Adrenal gland (tissue), 12 donors: Measurements from ENCODE around the gene COASY. TPM values are rescaled to one million over a fixed set of nuclear protein-coding genes. Genes with fewer than 3 reads are reported as not detected.
A peak's percentile ranks its signal among the peaks of the same experiment; 100 is the strongest.

Source experiments
- DNase-seq, 7 donors: peaks; one replicate each; pipeline ENCODE4 v3.0.0-alpha.2; 2019 to 2020
- H3K27ac ChIP-seq, 5 donors: fragments of 200-600 bp; sonication (generic) in 4 of 5; 1 replicate in 3 of 5; 2 replicates in 2 of 5; pipeline versions ENCODE4 v1.5.1 to v1.8.0; 2016 to 2020; ENCODE audit warnings: mild to moderate bottlenecking in 1 of 5
- H3K27me3 ChIP-seq: fragments of 200-600 bp; 2 replicates; pipeline ENCODE4 v1.8.0; 2021
- H3K36me3 ChIP-seq, 2 donors: fragments of 200-600 bp; replicated peaks in 1 of 2; 1 replicate in 1 of 2; 2 replicates in 1 of 2; pipeline versions ENCODE4 v1.5.1 to v1.8.0; 2018 to 2022
- H3K4me1 ChIP-seq, 2 donors: fragments of 200-600 bp; replicated peaks in 1 of 2; 1 replicate in 1 of 2; 2 replicates in 1 of 2; pipeline versions ENCODE4 v1.5.1 to v1.8.0; 2018 to 2021
- H3K4me3 ChIP-seq, 4 donors: fragments of 200-600 bp; sonication (generic) in 3 of 4; one replicate each; pipeline ENCODE4 v1.5.1; 2016 to 2018
- H3K9me3 ChIP-seq, 3 donors: fragments of 200-600 bp; sonication (generic) in 1 of 3; replicated peaks in 1 of 3; 1 replicate in 2 of 3; 2 replicates in 1 of 3; pipeline versions ENCODE4 v1.5.1 to v1.8.0; 2016 to 2021
- CTCF ChIP-seq, 6 experiments: fragments of 450-650 bp in 4 of 6; fragments of 200-600 bp in 2 of 6; sonication (generic) in 1 of 6; IDR thresholded peaks; 1 replicate in 5 of 6; 2 replicates in 1 of 6; pipeline versions ENCODE4 v1.5.1 to v1.8.0; 2016 to 2021; ENCODE audit warnings: antibody characterized with exemption in 6 of 6, mild to moderate bottlenecking in 2 of 6, moderate library complexity in 1 of 6
- POLR2A ChIP-seq, 2 donors: fragments of 450-650 bp; IDR thresholded peaks; one replicate each; pipeline ENCODE4 v1.6.1; 2017; ENCODE audit warnings: antibody characterized with exemption in 2 of 2, mild to moderate bottlenecking in 2 of 2, moderate library complexity in 1 of 2
- WGBS, 4 donors: extraction: QIAGEN DNeasy Blood & Tissue Kit in 2 of 4; methylation state at CpG; one replicate each; pipeline versions ENCODE4 v1.1.5 to v1.1.7; 2013 to 2017; 5-methylcytosine and 5-hydroxymethylcytosine counted together
- intact Hi-C, 2 donors: fragments of 100-400 bp; cut with DNase I; formaldehyde crosslinking; loops; one replicate each; pipeline versions ENCODE4 v1.14.1 to v1.15.0; 2022 to 2023
- polyA plus RNA-seq, 3 donors: library from polyadenylated mRNA; stranded (reverse); fragments of 200-250 nt in 2 of 3; fragments of 350-450 nt in 1 of 3; fragmentation: Illumina TruSeq in 1 of 3; extraction: RNeasy Lipid Tissue Mini Kit (QIAGEN cat#74804) in 1 of 3; gene quantifications; one replicate each; pipeline ENCODE4 v1.2.3, GENCODE V29; 2013 to 2014
- total RNA-seq, 9 donors: library from RNA; depleted of rRNA in 4 of 9; stranded (reverse); fragments of >200 nt in 4 of 9; fragments of 120-200 nt in 1 of 9; fragmentation: NEBNext Ultra II Directional in 1 of 9; extraction: Animal tissue kit (Norgen Biotek cat#: 25700) in 1 of 9; gene quantifications; one replicate each; pipeline versions ENCODE4 v1.1.0 to v1.2.4, GENCODE V29; 2013 to 2023
- donor health status: healthy with polysubstance abuse.
- donor health status: Bipolar disorder and iron deficiency.
- donor health status: DM: yes; HTN: yes; CAD: no.
- donor health status: DM: no; HTN: no; CAD: no.
- donor health status: DM: no; HTN: no; CAD: no.
- donor health status: DM: yes; HTN: yes; CAD: no.

The COASY gene
- total and polyA plus RNA-seq, 12 donors = 46.8 to 192 (median 91.8) TPM

- 82 to 91% (median 84%) methylated on average over 3 of the region's 3 CpGs for WGBS, 4 donors
- DNase-seq = no peak
- Histone ChIP-seq H3K27ac (no peak overlapping the region), H3K9me3 (no peaks in the 10 kb centered on the region), H3K4me1 (peaks cover 0 to 8% of the 10 kb centered on the region in 2 donors), H3K27me3 (no peaks in the 10 kb centered on the region), H3K4me3 (no peak overlapping the region), H3K36me3 (peaks cover 0 to 7% of the 10 kb centered on the region in 2 donors)
- TF ChIP-seq CTCF (IDR thresholded peaks at IDR 0.05) (no peak), POLR2A (IDR thresholded peaks at IDR 0.05) (no peak)
- intact Hi-C loops = no loop called here
These were observed 34.4 kb downstream of the COASY start for GRCh38 chr17:42596386-42596785.

- H3K4me3 ChIP-seq = no peak overlapping the region
- H3K27ac ChIP-seq = peak overlapping the region in 1 of 5 donors; percentile 30
- TF ChIP-seq POLR2A (IDR thresholded peaks at IDR 0.05) (no peak), CTCF (IDR thresholded peaks at IDR 0.05) (no peak)
- intact Hi-C loops = no loop called here
- no peaks in the 10 kb centered on the region for H3K27me3 ChIP-seq
- peaks cover 0 to 8% of the 10 kb centered on the region in 2 donors for H3K4me1 ChIP-seq
- 25 to 36% (median 33%) methylated on average over 2 of the region's 2 CpGs for WGBS, 4 donors
- H3K36me3 ChIP-seq = no peaks in the 10 kb centered on the region
- DNase-seq = peak in 3 of 7 donors; percentile 24 to 50 (median 30)
- H3K9me3 ChIP-seq = no peaks in the 10 kb centered on the region
These were observed 37.0 kb downstream of the COASY start for GRCh38 chr17:42598905-42599304.

- Histone ChIP-seq H3K4me1 (peaks cover 18 to 36% of the 10 kb centered on the region in 2 donors), H3K36me3 (no peaks in the 10 kb centered on the region), H3K9me3 (no peaks in the 10 kb centered on the region), H3K27me3 (no peaks in the 10 kb centered on the region), H3K27ac (no peak overlapping the region), H3K4me3 (no peak overlapping the region)
- 87 to 91% (median 89%) methylated on average over 7 of the region's 7 CpGs for WGBS, 4 donors
- TF ChIP-seq POLR2A (IDR thresholded peaks at IDR 0.05) (no peak), CTCF (IDR thresholded peaks at IDR 0.05) (no peak)
- intact Hi-C loops = no loop called here
- DNase-seq = no peak
These were observed 41.4 kb downstream of the COASY start for GRCh38 chr17:42603318-42603717.

- Histone ChIP-seq H3K27me3 (no peaks in the 10 kb centered on the region), H3K36me3 (peaks cover 0 to 8% of the 10 kb centered on the region in 2 donors), H3K4me1 (peaks cover 22 to 31% of the 10 kb centered on the region in 2 donors), H3K27ac (peak overlapping the region in 1 of 5 donors; percentile 89), H3K4me3 (peak overlapping the region in 2 of 4 donors; percentile 86 to 93), H3K9me3 (no peaks in the 10 kb centered on the region)
- WGBS, 4 donors = 39 to 45% (median 42%) methylated on average over 3 of the region's 3 CpGs
- no peak for DNase-seq
- TF ChIP-seq POLR2A (IDR thresholded peaks at IDR 0.05) (no peak), CTCF (IDR thresholded peaks at IDR 0.05) (no peak)
- intact Hi-C loops = loop anchor here in 1 of 2 donors (5.0 kb wide), 1 partner anchor 75 kb away; the partner anchor contains the start of genes CCR10 and CNTNAP1
These were observed 45.8 kb downstream of the COASY start for GRCh38 chr17:42607769-42608168.
